ENCODE measurements around the gene METTL13. TPM values are rescaled to one million over a fixed set of nuclear protein-coding genes. Genes with fewer than 3 reads are reported as not detected.

The METTL13 gene
- total RNA-seq, 1 experiment from 2014 or later: 64.5 TPM

DNA sequence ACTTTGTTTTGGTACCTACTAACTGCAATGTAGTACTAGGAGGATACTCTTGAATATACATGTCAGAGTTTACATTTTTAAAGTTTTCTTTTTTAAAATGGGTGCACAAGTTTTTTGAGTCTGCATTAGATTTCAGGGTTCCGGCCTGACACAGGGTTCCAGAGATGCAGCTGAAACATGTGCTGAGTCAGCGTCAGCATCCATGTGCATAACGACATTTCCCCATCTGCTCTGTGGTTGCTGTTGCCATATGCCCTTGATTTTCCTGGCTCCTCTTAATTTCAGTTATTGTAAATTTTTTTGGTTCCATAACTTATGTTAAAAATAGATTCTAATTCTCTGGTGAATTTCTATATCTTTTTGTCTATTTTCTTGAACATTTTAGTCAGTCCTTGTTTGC lies 12.3 kb upstream of the METTL13 start:
- Histone ChIP-seq H2AFZ (ENCODE audit: low read length) (no peak overlapping the region), H4K5ac (ENCODE audit: insufficient read length, low read depth, low read length) (no peak overlapping the region), H2BK15ac (ENCODE audit: low read depth, low read length) (no peak overlapping the region), H2BK12ac (ENCODE audit: insufficient read length, low read depth, low read length) (no peak overlapping the region), H2BK5ac (ENCODE audit: insufficient read length, low read length) (no peak overlapping the region), H3K23me2 (ENCODE audit: insufficient read length, low read depth, low read length, poor library complexity, severe bottlenecking) (no peaks in the 10 kb centered on the region), H3K18ac (ENCODE audit: insufficient read length, low read depth, low read length) (no peak overlapping the region), H3K56ac (ENCODE audit: insufficient read length, low read depth, low read length) (no peak overlapping the region), H2AK5ac (ENCODE audit: insufficient read length, low read length) (no peak overlapping the region), H2BK120ac (ENCODE audit: low read depth, low read length, poor library complexity, severe bottlenecking) (no peak overlapping the region), H2BK20ac (ENCODE audit: low read depth, low read length, poor library complexity, severe bottlenecking) (no peak overlapping the region), H4K91ac (ENCODE audit: insufficient read length, low read depth, low read length) (no peak overlapping the region), H3K27me3 (ENCODE audit: insufficient read depth, low read length) (no peaks in the 10 kb centered on the region), H4K8ac (replicated peaks; ENCODE audit: insufficient read length, low read depth, low read length) (no peak overlapping the region), H3K14ac (ENCODE audit: insufficient read depth, low read length) (no peak overlapping the region), H3K9ac (ENCODE audit: extremely low read depth, insufficient read length, low read length) (no peak overlapping the region), H3K79me1 (ENCODE audit: insufficient read depth, low read depth, low read length, poor library complexity, severe bottlenecking) (no peaks in the 10 kb centered on the region), H3K23ac (ENCODE audit: insufficient read length, low read depth, low read length) (no peak overlapping the region), H3K4me2 (ENCODE audit: insufficient read depth, insufficient read length, low read length) (no peak overlapping the region), H3K4me1 (ENCODE audit: insufficient read depth, low read length) (no peaks in the 10 kb centered on the region; the same call in 1 of the 2 replicates), H3K4ac (ENCODE audit: low read depth, low read length) (no peak overlapping the region), H3K9me3 (ENCODE audit: control insufficient read depth, low read depth, low read length) (no peaks in the 10 kb centered on the region), H3T11ph (ENCODE audit: low read length) (no peak overlapping the region), H3K79me2 (ENCODE audit: insufficient read depth, low read length) (no peaks in the 10 kb centered on the region), H3K27ac (ENCODE audit: insufficient read length, low read depth, low read length) (no peak overlapping the region), H4K20me1 (ENCODE audit: control insufficient read depth, insufficient read depth, insufficient read length) (no peaks in the 10 kb centered on the region)
- Mint-ChIP-seq H3K36me3 (ENCODE audit: insufficient read depth in 1 of 3, low read depth in 3 of 3) (no peaks in the 10 kb centered on the region), H3K27ac (no peak overlapping the region), H3K4me3 (no peak overlapping the region), H3K27me3 (ENCODE audit: low read depth) (no peaks in the 10 kb centered on the region; the same call in 1 of the 2 replicates), H3K9me3 (no peaks in the 10 kb centered on the region), H3K4me1 (peaks cover 0 to 4% of the 10 kb centered on the region in 2 experiments; a peak in 2 of 4 replicates)
- no peak for DNase-seq
- no CpG with 5 or more reads among the region's 3 CpGs for WGBS (ENCODE audit: extremely low coverage, insufficient read length, low lambda C conversion rate)
- TF ChIP-seq, protein P1, sequence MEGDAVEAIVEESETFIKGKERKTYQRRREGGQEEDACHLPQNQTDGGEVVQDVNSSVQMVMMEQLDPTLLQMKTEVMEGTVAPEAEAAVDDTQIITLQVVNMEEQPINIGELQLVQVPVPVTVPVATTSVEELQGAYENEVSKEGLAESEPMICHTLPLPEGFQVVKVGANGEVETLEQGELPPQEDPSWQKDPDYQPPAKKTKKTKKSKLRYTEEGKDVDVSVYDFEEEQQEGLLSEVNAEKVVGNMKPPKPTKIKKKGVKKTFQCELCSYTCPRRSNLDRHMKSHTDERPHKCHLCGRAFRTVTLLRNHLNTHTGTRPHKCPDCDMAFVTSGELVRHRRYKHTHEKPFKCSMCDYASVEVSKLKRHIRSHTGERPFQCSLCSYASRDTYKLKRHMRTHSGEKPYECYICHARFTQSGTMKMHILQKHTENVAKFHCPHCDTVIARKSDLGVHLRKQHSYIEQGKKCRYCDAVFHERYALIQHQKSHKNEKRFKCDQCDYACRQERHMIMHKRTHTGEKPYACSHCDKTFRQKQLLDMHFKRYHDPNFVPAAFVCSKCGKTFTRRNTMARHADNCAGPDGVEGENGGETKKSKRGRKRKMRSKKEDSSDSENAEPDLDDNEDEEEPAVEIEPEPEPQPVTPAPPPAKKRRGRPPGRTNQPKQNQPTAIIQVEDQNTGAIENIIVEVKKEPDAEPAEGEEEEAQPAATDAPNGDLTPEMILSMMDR (conservative IDR thresholded peaks at IDR 0.05): no peak
